HG02571 (cell line): ENCODE data around the gene GDPD5.

Experiments
- ATAC-seq: cut with Tn5 transposase; IDR thresholded peaks from one replicate; pipeline ENCODE4 v1.9.1; 2021; ENCODE audit warnings: mild to moderate bottlenecking, moderate library complexity; ENCODE audit not compliant: unreplicated experiment

GDPD5 gene

GRCh38 chr11:75558939-75559843 is 33.5 kb upstream of the GDPD5 start:
- no peak for ATAC-seq

DNA sequence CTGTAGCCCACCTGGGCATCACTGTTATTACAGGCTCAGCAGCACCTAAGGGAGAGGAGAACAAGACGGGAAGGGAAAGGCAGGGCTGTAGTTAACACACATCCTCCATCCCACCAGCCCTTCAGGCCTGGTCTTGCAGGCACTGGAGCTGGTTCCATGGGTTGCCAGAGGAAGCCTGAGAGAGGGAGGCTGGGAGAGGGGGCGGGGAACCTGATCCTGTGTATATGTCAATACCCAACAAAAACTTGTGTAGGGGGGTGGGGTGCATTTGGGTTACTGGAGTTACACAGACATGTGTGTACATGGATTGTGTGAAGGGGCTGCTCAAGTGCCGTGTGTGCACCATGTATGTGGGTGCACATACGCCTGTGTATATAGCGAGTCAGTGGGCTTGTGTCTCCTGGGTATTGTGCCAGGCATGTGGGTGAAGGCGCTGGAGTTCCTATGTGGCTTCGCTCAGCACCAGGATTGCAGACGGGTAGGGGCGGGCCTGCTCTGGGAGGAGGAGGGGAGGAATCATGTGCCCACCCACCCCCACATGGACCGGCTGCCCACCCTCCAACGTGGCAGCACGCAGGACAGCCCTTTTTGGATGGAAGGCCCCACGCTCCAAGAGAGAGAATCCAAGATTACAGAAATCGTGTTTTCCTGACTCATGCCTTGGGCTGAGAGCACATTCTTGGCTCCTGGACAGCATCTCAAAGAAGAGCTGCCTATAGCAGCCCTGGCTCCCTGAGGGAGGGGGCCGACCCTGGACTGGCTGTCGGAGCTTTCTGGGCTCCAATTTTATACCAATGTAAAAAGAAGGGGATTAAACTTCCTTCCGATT is 32.1 kb upstream of the GDPD5 start:
- ATAC-seq: no peak

- no peak for ATAC-seq
Observed at GRCh38 chr11:75556275-75556674, 30.5 kb upstream of the GDPD5 start.

DNA sequence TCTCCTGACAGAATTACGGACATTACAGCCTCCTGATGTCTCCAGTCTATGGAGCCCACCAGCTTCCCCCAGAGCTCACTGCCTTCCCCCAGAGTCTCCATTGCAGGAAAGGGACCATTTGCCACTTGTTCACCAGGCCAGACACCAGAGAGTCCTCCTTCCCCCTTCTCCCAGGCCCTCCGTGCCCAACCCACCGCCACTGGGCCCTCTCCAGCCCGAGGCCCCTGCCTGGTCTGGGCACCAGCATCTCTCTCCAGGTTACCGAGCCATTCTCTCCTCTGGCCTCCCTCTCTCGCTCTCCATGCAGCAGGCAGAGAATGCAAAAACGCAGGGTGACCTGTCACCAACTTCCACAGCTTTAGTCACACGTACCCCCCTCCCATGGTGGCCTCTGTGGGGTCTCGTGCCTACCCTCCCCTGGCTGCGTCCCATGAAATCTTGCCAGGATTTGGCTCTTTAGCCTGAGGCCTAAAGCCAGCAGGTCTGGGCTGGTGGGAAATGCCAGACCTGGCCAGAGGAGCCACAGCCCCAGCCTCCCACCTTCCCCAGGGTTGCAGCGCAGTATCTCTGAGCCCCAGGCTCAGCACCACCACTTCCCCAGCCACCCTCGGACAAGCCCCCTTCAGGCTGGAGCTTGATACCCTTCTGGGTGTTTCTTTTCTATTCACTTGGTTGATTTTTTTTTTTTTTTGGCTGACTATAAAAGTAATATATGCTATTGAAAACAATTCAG is 29.5 kb upstream of the GDPD5 start:
- ATAC-seq: no peak

GRCh38 chr11:75554258-75555022 is 28.7 kb upstream of the GDPD5 start:
- ATAC-seq: no peak

DNA sequence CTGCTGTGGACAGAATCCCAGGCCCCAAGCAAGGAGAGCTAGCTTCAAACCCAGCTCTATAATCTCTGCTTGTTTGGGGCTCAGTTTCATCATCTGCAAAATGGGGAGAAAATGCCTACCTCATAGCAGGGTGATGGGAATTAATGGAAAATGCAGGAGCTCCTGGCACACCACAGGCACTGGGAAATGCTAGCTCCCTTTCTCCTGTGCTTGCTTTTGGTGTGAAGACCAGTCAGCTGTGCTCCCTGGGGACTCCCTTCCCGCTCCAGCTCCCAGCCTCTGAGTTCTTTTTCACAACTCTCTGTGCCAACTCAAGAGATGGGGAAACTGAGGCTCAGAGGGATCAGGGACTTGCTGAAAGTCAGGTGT is 28.1 kb upstream of the GDPD5 start:
- no peak for ATAC-seq

- no peak for ATAC-seq
Observed at GRCh38 chr11:75553182-75553581, 27.4 kb upstream of the GDPD5 start.

DNA sequence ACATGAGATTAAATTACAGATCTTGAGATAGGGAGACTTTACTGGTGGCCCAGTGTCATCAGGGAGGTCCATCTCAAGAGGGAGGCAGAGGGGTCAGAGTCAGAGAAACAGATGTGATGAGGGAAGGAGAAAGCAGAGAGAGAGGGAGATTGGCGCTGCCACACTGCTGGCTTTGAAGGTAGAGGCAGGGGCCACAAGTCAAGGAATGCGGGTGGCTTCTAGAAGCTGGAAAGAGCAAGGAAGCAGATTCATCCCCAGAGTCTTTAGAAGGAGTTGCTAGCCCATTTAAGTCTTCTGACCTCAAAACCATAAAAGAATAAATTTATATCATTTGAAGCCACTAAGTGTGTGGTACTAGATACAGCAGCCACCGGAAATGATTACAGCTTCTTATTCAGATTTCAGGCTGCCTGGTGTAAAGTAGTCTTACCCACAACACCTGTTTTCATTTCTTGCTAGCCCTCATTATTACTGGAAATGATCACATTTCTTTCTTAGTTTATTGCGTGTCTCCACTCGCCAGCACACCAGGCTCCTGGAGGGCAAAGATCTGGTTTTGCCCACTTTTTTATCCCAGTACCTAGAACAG is 23.7 kb upstream of the GDPD5 start:
- ATAC-seq: no peak

- no peak for ATAC-seq
Observed at GRCh38 chr11:75548595-75549272, 23.0 kb upstream of the GDPD5 start.

DNA sequence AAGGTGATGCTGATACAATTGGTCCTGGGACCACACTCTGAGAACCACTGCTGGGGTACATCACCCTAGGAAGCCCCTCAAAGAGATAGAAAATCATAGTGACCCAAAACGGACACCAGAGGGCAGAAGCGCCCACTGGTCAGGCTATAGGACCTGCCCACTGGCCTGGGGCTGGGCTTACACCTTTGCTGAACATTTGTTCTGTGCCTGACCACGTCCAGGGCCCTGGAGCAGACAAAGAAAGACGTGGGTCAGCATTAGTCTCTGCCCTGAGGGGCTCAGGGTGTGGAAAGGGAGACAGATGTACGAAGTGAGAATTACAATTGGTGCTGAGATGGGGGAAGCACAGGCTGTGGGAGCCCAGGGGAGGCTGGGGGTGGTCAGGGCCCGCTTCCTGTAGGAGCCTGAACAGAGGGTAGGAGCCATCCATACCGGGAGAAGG is 21.9 kb upstream of the GDPD5 start:
- ATAC-seq: no peak

GRCh38 chr11:75547177-75547576 is 21.4 kb upstream of the GDPD5 start:
- ATAC-seq: no peak

- no peak for ATAC-seq
Observed at GRCh38 chr11:75543806-75544205, 18.1 kb upstream of the GDPD5 start.

DNA sequence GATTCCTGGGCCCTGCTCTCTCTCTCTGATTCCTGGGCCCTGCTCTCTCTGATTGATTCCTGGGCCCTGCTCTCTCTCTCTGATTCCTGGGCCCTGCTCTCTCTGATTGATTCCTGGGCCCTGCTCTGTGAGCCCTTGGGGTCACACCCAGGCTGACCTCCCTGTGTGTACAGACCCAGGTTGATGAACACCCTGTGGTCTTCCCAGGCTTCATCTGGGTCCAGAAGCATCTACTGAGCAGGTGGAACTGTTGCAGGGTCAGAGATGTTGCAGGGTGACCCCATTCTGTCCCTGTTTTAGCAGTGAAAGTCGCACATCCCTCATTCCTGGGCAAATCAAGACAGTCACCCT is 16.3 kb upstream of the GDPD5 start:
- ATAC-seq: no peak

DNA sequence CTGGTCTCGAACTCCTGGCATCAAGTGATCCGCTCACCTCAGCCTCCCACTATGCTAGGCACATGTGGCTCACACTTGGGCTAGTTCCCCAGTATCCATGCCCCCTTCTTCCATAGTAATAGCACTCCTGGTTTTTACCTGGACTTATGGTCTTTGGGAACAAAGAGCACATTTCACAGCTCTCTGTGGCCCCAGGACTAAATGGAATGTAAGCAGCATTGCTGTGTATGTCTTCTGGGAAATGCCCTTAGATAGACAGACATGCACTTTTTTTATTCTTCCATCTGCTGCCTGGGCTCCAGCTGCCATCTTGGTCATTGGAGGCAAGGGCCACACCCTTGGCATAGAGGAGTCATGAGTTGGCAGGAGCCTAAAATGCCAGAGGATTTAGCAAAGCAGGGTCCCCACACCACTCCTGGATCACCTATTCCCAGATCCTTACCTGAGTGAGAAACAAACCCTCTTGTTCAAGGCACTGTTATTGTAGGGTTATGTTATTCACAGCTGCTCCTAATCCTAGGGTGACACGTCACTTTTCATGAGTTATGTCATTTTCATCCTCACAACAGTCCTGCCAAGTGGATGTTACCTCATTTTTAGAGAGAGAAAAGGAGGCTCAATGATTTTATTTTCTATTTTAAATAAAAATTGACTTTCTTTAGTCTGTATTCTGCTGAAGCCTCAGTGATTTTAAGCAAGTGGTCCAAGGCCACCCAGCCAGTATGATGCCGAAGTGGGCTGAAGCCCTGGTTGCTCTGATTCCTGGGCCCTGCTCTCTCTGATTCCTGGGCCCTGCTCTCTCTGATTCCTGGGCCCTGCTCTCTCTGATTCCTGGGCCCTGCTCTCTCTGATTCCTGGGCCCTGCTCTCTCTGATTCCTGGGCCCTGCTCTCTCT is 15.7 kb upstream of the GDPD5 start:
- ATAC-seq: no peak

GRCh38 chr11:75539459-75540334 is 14.0 kb upstream of the GDPD5 start:
- no peak for ATAC-seq

DNA sequence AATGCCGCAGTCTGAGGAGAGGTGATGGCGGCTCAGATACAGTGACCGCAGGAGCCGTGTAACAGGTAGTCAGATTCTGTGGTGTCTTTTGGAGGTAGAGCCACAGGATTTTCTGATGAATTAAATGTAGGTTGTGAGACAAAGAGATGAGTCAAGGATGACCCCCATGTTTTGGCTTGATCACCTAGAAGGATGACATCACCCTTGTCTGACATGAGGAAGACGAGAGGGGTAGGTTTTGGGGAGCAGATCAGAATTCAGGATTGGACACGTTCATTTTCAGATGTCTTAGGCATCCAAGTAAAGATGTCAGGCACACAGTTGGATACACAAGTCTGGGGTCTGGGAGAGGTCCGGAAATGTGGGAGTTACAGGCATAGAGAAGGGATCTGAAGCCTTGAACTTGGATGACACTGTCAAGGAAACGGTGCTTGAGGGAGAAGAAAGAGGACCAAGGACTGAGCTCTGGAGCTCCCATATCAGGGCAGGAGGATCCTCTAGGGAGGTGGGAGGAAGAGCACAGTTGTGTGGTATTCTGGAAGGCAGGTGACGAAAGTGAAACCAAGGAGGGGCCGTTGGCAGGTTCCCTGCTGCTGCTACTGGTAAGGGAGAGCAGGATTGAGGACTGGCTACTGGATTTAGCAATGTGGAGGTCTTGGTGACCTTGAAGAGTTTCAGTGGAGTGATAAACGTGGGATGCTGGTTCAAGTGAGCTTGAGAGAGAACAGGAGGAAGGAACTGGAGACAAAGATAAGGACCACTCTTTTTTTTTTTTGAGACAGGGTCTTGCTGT is 12.6 kb upstream of the GDPD5 start:
- no peak for ATAC-seq

- no peak for ATAC-seq
Observed at GRCh38 chr11:75537740-75538139, 12.0 kb upstream of the GDPD5 start.
